Choroid plexus epithelial cell (primary cell): ENCODE data around the gene ARHGAP19.
A peak's percentile ranks its signal among the peaks of the same experiment; 100 is the strongest.

Source experiments
- DNase-seq: peaks from one replicate; pipeline ENCODE4 v3.0.0-alpha.2; 2010; ENCODE audit warnings: low read depth
- H3K4me3 ChIP-seq: 2 replicates; pipeline ENCODE4 v1.5.1; 2011; ENCODE audit warnings: low read depth, mild to moderate bottlenecking, control low read depth, low read length, moderate library complexity
- TF ChIP-seq, protein P1 (sequence below): conservative IDR thresholded peaks from 2 replicates; pipeline ENCODE4 v1.5.1; 2011; ENCODE audit warnings: low read depth, mild to moderate bottlenecking, control low read depth, inconsistent platforms, low read length, moderate library complexity

Gene ARHGAP19

DNA sequence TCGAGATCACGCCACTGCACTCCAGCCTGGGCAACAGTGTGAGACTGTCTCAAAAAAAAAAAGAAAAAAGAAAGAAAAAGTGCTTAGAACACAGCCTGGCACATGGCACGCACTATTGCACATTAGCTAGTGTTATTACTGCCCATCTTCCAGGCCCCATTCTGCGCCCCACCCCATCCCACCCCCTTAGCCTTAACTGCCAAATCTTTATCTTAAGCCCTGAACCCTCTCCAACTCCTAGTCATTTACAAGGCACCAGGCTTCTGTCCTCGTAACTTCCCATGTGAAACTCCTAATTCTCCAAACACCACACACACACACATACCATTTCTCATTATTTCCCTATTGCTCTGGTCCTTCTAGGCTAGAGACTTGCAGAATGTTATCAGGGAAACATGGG is 37.3 kb upstream of the ARHGAP19 start:
- H3K4me3 ChIP-seq = no peak overlapping the region
- TF ChIP-seq, protein P1, sequence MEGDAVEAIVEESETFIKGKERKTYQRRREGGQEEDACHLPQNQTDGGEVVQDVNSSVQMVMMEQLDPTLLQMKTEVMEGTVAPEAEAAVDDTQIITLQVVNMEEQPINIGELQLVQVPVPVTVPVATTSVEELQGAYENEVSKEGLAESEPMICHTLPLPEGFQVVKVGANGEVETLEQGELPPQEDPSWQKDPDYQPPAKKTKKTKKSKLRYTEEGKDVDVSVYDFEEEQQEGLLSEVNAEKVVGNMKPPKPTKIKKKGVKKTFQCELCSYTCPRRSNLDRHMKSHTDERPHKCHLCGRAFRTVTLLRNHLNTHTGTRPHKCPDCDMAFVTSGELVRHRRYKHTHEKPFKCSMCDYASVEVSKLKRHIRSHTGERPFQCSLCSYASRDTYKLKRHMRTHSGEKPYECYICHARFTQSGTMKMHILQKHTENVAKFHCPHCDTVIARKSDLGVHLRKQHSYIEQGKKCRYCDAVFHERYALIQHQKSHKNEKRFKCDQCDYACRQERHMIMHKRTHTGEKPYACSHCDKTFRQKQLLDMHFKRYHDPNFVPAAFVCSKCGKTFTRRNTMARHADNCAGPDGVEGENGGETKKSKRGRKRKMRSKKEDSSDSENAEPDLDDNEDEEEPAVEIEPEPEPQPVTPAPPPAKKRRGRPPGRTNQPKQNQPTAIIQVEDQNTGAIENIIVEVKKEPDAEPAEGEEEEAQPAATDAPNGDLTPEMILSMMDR = no peak
- DNase-seq = no peak

DNA sequence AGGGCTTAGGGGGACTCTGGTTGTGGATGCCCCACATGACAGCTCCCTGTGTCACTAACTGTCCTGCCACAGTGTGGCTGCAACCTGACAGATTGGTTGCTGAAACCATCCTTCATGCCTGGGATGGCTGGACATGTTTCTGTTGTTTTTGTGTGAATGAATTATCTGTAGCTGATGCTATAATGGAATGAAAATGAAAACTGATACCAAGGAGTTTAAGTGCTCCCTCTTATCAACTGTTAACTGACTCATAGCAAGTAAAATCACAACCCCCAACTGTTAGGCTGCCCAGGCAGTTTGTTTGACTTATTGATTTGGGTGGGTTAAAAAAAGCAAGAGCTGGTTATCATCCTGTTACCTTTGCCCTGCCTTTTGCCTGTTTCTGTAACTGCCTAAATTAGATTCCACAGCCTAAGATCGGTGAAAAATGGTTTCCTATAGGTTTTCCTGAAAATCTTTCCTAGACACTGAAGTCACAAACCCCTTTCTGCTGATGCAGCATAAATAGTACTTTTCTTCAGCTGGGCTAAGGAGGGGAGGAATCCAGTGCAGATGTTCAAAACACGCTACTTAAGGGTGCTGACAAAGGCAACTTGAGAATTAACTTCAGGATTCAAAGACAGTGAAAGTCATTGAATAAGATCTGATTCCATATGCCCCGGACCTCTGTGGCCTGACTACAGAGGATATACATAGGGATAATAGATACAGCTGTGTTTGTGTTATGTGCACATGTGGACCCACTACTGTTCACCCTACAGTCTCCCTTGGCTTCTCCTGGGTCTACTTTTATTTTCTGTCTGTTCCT is 36.4 kb upstream of the ARHGAP19 start:
- no peak overlapping the region for H3K4me3 ChIP-seq
- TF ChIP-seq, protein P1 = no peak
- peak; percentile 39 for DNase-seq

DNA sequence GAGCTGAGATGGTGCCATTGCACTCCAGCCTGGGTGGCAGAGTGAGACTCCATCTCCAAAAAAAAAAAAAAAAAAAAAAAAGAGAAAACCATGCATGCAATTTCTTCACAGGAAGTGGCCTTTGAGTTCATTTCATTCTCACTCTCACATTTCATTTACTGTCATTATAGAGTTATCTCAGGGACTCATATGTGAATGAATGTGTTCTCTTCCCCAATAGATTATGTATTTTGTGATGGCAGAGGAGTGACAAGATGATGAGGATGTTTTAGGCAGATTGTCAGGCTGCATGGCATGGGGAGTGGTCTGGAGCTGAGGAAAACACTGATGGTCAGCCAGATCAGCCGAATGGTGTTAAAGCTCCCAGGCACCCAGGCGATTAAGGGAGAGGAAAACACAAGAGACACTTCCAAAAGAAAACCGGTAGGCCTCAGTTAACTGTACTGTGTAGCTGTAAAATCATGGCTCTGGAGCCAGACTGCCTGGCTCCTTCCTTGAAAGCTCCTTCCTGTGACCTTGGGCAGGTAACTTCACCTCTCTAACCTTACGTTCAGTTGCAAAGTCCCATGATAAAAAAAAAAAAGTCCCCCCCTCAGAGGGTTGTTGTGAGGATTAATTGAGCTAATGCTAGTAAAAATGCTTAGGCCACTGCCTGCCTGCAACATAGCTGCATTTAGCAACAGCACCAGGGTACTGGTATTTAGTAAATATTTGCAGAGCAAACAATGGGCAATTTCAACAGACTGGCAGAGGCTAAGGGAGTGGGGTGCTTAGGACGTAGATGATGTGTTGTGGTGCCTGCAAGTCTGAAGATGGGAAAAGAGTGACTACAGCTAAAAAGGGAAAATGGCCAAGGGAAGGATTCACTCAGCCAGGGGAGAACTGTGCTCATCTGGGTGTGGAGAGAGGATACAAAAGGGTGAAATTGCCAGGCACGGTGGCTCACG is 35.2 kb upstream of the ARHGAP19 start:
- DNase-seq = no peak
- TF ChIP-seq, protein P1 = no peak
- H3K4me3 ChIP-seq = no peak overlapping the region

DNA sequence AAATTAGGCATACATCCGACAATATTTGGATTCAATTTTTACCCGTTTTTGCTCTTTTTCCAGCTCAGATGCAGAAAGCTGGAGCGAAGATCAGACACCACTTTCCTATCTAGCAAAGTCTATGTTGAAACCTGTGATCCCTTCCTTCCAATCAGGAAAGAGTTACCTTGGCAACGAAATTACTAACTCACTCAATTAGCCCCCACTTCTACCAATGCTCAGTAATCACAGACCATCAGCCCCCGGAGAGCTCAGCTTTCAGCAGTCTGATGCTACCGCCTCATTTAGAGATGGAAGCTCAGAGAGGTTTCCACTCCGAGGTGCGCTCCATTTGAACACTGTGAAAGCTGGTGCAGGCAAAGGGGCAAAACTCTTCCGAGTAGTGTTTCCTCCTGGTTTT is 33.3 kb upstream of the ARHGAP19 start:
- no peak for DNase-seq
- H3K4me3 ChIP-seq = no peak overlapping the region

DNA sequence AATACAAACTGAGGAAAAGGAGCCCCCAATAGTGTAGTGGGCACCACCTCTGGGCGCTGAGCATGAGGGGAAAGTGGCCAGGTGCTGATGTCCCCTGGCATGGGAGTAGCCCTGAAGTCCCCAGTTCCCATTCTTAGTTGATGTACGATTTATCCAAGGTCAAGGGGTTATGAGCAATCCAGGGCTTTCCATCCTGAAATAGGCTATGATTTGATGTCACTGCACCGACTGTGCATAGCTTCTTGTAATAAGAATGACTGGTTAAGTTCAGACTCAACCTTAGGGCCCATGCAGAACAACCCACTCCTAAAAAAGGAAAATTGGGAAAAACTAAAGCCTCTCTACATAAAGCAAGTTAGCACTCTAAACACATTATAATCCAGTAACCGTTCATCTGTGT is 31.1 kb upstream of the ARHGAP19 start:
- TF ChIP-seq, protein P1 = no peak
- no peak overlapping the region for H3K4me3 ChIP-seq
- DNase-seq = no peak

More for the DNA sequence above, 33.3 kb upstream of the ARHGAP19 start:
- TF ChIP-seq, protein P1 = no peak

DNA sequence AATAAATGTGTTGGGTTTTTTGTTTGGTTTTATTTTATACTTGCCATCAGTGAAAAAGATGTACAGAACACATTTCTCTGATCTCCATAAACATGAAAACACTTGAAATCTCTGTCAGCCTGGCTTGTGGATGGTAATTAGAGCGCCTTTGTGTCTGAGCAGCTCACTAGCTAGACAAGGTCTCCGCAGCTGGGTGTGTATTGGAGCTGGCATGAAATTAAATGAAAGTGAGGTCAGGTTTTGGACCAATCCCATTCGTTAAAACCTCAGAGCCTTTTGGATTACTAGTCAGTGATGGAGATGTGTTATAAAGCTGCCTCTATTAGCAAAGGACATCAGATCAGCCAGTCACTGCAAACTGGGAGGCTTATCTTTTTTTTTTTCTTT is 29.4 kb upstream of the ARHGAP19 start:
- no peak for DNase-seq
- TF ChIP-seq, protein P1 = no peak
- H3K4me3 ChIP-seq = no peak overlapping the region
